IPS-18a (cell line): Measurements from ENCODE around the gene TSHZ2.

Source experiments
- H3K27ac ChIP-seq: one replicate; pipeline ENCODE4 v1.5.1; 2013; ENCODE audit warnings: low read length
- H3K27me3 ChIP-seq: one replicate; pipeline ENCODE4 v1.6.1; 2013; ENCODE audit warnings: mild to moderate bottlenecking, low read length; ENCODE audit not compliant: control insufficient read depth, insufficient read depth
- H3K36me3 ChIP-seq: one replicate; pipeline ENCODE4 v1.6.1; 2013; ENCODE audit warnings: low read depth, low read length; ENCODE audit not compliant: control insufficient read depth
- H3K4me1 ChIP-seq: one replicate; pipeline ENCODE4 v1.6.1; 2013; ENCODE audit warnings: low read depth, low read length; ENCODE audit not compliant: control insufficient read depth
- H3K4me3 ChIP-seq: one replicate; pipeline ENCODE4 v1.5.1; 2013; ENCODE audit warnings: low read length
- H3K9ac ChIP-seq: one replicate; pipeline ENCODE4 v1.6.1; 2013; ENCODE audit warnings: mild to moderate bottlenecking, low read length, moderate library complexity
- H3K9me3 ChIP-seq: one replicate; pipeline ENCODE4 v1.6.1; 2013; ENCODE audit warnings: low read depth, low read length; ENCODE audit not compliant: control insufficient read depth

The TSHZ2 gene

DNA sequence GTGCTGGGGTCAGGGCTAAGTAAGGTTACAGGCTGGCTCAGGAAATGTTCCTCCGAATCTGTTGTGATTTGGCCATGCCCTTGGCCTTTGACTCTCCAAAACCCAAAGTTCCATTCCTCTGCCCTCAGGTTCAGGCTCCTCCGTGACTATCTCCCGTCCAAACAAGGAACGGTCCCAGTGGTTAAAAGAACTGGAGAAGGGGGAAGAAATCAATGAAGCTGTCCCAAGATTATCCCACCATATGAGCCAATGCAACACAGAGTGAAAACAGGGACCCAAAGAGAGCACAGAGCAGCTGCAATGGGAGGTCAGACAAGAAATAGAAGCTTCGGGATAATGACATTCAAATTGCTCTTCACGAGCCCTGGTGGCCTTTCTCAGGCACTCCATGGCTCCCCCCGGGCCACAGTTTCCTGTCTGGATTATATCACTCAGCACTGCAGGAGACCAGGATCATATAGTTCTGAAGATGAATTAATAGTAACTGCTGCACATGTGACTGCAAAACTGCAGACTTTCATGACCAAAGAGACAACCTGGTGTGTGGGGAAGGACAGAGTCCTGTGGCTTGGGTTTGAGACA is 410.2 kb downstream of the TSHZ2 start:
- Histone ChIP-seq H3K4me3 (no peak overlapping the region), H3K9ac (no peak overlapping the region), H3K36me3 (no peaks in the 10 kb centered on the region), H3K27me3 (no peaks in the 10 kb centered on the region), H3K27ac (no peak overlapping the region), H3K4me1 (peaks cover 6% of the 10 kb centered on the region), H3K9me3 (no peaks in the 10 kb centered on the region)

DNA sequence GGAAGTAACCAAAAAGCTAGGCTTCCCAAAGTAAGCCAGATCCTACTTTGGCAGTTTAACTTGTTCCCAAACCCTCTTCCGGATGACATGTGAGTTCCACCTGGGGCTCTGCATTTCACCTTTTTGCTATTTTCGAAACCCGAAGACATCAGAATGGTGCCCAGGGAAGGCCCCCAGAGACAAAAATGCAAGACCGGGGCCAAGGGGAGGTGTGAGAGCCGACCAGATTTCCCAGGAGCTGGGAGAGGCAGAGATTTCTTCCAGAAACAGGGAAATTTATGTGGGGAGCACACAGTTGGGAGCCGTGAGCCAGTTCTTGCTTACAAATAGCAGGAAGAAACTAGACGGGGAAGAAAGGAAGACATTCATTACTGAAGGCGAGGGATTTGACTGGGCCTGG is 411.8 kb downstream of the TSHZ2 start:
- H3K27me3 ChIP-seq: no peaks in the 10 kb centered on the region
- peaks cover 6% of the 10 kb centered on the region for H3K4me1 ChIP-seq
- no peaks in the 10 kb centered on the region for H3K9me3 ChIP-seq
- H3K36me3 ChIP-seq: no peaks in the 10 kb centered on the region
- no peak overlapping the region for H3K27ac ChIP-seq
- no peak overlapping the region for H3K4me3 ChIP-seq
- no peak overlapping the region for H3K9ac ChIP-seq

DNA sequence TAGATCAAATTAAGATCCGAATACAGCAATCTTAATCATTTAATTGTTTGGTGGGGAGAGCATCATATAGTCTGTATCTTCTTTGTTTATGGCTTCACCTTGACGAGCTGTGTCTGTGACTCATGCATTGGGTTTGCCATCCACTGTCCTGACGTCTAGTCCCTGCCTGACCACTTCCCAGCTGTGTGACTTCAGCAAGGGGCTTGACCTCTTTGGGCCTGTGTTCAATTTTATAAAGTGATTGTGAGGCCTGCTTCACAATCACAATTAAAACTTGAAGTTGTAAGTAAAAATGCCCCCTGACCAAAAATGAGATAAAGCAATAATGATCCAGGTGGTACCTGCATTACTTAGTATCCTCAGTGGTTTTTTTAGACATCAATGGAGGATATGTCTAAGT is 412.2 kb downstream of the TSHZ2 start:
- H3K27me3 ChIP-seq: no peaks in the 10 kb centered on the region

DNA sequence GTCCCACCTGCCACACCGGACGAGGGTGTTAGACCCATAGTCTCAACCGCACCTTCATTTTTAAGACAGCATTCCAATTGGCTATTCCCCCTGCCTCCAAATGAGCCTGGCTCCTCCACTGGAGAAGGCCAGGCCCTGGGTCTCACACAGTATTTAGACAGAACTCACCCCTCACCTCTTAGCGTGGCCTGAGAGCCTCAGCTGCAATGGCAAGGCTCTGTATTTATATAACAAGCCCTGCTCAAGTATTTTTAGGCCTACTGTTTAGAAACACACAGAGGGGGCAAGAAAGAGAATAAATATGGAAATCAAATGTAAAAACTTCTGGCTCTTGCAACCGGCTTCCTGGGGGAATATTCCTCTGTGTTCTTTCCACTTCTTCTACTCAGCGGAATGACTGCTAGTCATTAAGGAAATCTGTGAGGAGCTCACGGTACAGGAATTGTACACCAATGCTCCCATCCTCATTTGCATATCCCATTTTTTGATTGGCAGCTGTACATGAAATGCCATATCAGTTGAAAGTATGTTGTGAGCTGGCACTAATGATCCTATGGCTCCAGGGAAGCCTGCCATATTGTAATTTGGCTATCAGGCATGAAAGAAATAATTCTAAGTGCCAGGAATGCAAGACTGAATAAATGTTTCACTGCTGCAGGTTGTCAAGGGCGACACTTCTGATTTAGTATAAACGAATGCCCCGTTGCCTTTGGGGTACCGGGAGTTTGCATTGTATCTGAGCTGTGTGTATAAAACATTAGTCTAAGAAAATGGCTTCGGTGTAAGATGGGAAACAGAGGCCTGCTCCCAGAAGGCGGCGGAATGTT is 414.0 kb downstream of the TSHZ2 start:
- no peaks in the 10 kb centered on the region for H3K36me3 ChIP-seq
- no peak overlapping the region for H3K27ac ChIP-seq
- no peak overlapping the region for H3K4me3 ChIP-seq
- no peaks in the 10 kb centered on the region for H3K9me3 ChIP-seq
- H3K27me3 ChIP-seq: no peaks in the 10 kb centered on the region
- H3K9ac ChIP-seq: no peak overlapping the region
- peaks cover 6% of the 10 kb centered on the region for H3K4me1 ChIP-seq

More for the DNA sequence above, 412.2 kb downstream of the TSHZ2 start:
- no peak overlapping the region for H3K4me3 ChIP-seq
- H3K27ac ChIP-seq: no peak overlapping the region
- no peak overlapping the region for H3K9ac ChIP-seq
- H3K9me3 ChIP-seq: no peaks in the 10 kb centered on the region
- no peaks in the 10 kb centered on the region for H3K36me3 ChIP-seq
- H3K4me1 ChIP-seq: peaks cover 6% of the 10 kb centered on the region

DNA sequence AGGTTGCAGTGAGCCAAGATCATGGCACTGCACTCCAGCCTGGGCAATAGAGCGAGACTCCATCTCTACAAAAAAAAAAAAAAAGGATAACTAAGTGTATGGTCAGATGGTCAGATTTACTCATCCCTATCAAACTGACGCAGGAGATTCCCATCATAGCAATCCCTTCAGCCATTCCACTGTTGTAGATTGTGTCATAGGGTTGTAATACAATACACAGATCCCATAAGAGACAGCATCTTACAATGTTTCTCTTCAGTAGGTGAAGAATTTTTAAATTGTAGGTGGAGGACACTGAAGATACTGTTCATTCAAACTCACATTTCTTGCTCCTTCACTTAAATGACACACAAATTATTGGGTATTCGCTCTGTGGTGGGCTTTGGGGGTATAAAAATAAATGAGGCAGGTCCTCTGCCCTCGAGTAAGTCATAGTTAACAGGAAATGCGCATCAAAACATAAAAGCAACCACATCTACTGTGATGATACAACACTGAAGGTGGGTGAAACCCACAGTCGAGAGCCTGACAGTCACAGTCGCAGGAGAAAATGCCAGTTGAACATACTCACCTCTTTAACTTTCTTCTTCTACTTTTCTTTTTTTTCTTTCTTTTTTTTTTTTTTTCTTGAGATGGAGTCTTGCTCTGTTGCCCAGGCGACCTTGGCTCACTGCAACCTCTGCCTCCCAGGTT is 416.0 kb downstream of the TSHZ2 start:
- no peaks in the 10 kb centered on the region for H3K36me3 ChIP-seq
- no peak overlapping the region for H3K9ac ChIP-seq
- no peak overlapping the region for H3K27ac ChIP-seq
- peaks cover 6% of the 10 kb centered on the region for H3K4me1 ChIP-seq
- no peaks in the 10 kb centered on the region for H3K27me3 ChIP-seq
- H3K9me3 ChIP-seq: no peaks in the 10 kb centered on the region
- H3K4me3 ChIP-seq: no peak overlapping the region

DNA sequence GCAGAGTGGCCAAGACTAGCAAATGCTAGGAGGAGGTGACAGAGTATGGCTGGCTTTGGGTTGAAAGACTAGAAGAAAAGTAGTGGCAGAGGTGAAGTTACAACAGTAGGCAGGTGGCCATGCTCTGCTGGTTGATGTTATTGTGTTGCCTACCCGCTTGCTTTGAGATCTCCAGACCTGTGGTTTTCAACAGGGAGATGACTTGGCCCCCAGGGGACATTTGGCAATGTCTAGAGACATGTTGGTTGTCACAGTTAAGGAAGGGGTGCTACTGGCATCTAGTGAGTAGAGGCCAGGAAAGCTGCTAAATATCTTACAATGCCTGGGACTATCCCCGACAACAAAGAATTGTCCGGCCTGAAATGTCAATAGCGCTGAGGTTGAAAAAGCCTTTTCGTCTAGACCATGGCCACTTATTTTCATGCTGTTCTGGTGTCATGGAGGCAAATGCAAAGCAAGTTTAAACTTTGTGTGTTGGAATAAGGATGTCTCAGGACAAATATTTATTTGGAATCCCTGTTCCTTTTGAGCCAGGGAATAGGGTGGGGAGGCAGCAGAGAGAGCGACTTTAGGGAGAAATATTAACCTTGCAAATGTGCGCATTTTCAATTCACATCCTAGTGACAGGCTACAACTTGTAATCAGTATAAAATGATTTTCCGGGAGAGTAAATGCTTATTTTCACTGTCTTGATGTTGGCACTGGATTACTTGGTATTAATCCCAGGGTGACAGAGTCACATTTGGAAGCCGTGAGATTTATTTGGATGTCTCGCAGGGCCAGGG is 417.6 kb downstream of the TSHZ2 start:
- Histone ChIP-seq H3K27ac (no peak overlapping the region), H3K27me3 (no peaks in the 10 kb centered on the region), H3K9ac (no peak overlapping the region)

DNA sequence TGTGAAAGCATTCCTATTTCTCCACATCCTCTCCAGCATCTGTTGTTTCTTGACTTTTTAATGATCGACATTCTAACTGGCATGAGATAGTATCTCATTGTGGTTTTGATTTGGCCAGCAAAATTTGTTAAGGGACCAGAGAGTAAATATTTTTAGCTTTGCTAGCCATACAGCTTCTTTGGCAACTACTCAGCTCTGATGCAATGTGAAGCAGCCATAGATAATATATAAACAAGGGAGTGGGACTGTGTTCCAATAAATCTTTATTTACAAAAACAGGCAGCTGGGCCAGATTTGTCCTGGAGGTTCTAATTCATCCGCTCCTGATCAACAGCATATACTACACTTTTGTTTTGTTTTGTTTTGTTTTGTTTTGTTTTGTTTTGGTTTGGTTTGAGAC is 418.6 kb downstream of the TSHZ2 start:
- Histone ChIP-seq H3K4me3 (no peak overlapping the region), H3K9ac (no peak overlapping the region), H3K36me3 (no peaks in the 10 kb centered on the region), H3K4me1 (peaks cover 6% of the 10 kb centered on the region), H3K27ac (no peak overlapping the region), H3K27me3 (no peaks in the 10 kb centered on the region), H3K9me3 (no peaks in the 10 kb centered on the region)

More for the DNA sequence above, 417.6 kb downstream of the TSHZ2 start:
- Histone ChIP-seq H3K36me3 (no peaks in the 10 kb centered on the region), H3K9me3 (no peaks in the 10 kb centered on the region), H3K4me1 (peaks cover 6% of the 10 kb centered on the region), H3K4me3 (no peak overlapping the region)

DNA sequence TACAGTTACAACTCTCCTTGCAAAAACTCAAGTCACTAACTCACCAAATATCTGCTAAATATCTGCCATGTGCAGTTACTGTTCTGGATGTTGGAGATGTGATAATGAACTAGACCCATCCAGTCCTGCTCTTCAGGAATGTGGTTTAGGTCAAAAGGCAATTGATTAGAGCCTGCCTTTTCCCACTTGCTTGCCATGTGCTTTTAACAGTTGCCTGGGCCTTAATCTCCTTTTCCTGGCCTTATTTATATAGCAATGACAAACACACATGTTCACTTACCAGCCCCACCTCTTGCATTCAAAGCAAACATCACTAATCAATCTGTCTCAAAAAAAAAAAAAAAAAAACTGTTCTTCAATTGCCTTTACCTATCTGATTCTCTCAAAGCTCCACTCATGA is 422.3 kb downstream of the TSHZ2 start:
- Histone ChIP-seq H3K27ac (no peak overlapping the region), H3K9ac (no peak overlapping the region), H3K9me3 (no peaks in the 10 kb centered on the region), H3K4me3 (no peak overlapping the region), H3K27me3 (no peaks in the 10 kb centered on the region), H3K4me1 (no peaks in the 10 kb centered on the region), H3K36me3 (no peaks in the 10 kb centered on the region)

DNA sequence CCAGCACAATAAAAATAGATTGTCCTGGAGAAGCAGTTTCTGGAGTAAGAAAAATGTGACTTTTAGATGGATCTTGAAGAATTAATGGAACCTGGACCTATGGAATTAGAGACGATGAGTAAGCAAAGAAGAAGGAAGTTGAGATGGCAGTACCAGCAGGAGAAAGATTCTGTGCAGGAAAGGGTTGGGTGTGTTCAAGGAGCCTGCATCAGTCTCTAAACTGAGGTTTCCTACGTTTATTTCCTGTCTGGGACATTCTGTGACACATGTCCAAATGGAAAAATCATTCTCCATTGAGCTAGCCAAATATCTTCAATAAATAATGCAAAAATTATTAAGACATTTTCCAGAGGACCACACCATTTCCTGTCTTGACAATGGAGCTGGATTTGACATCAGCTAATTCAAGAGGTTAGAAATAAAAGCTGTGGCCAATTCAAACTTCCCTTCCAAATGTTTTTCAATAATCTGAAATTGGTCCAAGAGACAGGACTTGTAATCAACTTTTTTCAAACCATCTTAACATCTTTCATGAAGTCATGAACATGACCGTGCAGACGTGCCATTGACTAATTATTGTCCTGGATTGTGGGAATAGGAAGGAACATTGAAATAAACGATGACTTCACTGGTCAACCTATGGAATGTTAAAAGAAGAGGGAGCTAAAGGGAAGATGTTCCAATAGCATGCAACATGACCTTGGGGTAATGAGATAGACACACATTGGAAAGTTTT is 423.2 kb downstream of the TSHZ2 start:
- H3K4me3 ChIP-seq: no peak overlapping the region
- no peaks in the 10 kb centered on the region for H3K27me3 ChIP-seq
- H3K4me1 ChIP-seq: no peaks in the 10 kb centered on the region
- H3K36me3 ChIP-seq: no peaks in the 10 kb centered on the region
- no peak overlapping the region for H3K9ac ChIP-seq
- no peaks in the 10 kb centered on the region for H3K9me3 ChIP-seq
- no peak overlapping the region for H3K27ac ChIP-seq

DNA sequence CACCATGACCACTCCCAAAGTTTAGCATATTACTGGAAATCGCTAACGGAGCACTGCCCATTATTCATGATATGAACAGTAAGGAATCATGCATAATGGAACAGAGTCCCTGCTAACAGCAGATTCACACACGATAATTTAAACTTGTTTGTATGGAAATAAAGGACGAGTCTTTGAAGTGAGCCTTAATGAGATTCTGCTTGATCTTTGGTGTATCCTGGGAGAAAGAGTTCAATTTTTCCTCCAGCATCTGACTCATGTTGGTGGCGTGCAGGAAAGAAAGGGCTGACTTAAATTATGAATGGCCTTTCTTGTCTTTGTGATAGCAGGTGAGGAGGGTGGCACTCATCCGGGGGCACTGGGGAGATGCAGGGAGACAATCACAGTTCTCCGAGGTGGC is 426.9 kb downstream of the TSHZ2 start:
- H3K4me1 ChIP-seq: no peaks in the 10 kb centered on the region
- H3K9ac ChIP-seq: no peak overlapping the region
- no peak overlapping the region for H3K4me3 ChIP-seq
- no peaks in the 10 kb centered on the region for H3K36me3 ChIP-seq
- no peak overlapping the region for H3K27ac ChIP-seq
- no peaks in the 10 kb centered on the region for H3K27me3 ChIP-seq
- no peaks in the 10 kb centered on the region for H3K9me3 ChIP-seq
